ENCODE results near the gene RND1. TPM values are rescaled to one million over a fixed set of nuclear protein-coding genes. Genes with fewer than 3 reads are reported as not detected.

The RND1 gene
- 0.26 and 0.79 TPM in 2 replicates for total RNA-seq

DNA sequence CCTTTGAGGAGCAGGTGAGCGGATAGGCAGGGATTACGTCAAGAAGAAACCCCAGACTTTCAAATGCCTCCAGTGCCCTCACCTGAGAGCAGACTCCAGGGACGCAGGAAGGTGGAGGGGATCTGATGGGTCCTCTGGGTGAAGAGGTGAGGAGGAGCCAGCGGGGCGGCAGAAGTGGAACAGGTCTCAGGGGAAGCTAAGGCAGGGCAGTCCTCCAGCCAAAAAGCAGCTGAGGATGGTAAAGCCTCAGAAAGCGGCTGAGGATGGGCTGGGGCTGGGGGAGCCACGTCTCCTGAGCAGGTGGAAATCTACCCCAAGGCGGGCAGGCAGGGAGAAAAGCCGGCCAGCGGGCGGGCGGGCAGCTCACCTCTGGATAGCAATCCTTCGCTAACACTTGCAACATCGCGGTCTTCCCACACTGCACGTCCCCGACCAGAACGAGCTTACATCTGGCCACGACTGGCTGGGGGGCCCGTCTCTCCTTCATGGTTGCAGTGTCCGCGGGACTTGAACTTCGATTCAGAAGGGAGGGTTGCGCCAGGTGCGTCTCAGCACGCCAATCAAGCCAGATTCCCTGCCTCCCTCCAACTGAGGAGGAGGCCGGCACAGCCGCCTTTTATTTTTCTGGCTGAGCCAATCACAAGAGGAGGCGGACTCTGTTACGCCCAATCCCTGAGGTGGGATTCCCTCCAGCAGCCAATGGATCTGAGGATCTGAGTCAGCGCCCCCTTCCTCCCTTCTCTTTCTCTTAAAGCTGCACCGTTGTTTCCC, at the start of gene RND1:
Gene RND1 (minus strand): TSS at position 590 of the 771 bp plus-strand sequence. CDS start 103 bp downstream, at position 487.

DNA sequence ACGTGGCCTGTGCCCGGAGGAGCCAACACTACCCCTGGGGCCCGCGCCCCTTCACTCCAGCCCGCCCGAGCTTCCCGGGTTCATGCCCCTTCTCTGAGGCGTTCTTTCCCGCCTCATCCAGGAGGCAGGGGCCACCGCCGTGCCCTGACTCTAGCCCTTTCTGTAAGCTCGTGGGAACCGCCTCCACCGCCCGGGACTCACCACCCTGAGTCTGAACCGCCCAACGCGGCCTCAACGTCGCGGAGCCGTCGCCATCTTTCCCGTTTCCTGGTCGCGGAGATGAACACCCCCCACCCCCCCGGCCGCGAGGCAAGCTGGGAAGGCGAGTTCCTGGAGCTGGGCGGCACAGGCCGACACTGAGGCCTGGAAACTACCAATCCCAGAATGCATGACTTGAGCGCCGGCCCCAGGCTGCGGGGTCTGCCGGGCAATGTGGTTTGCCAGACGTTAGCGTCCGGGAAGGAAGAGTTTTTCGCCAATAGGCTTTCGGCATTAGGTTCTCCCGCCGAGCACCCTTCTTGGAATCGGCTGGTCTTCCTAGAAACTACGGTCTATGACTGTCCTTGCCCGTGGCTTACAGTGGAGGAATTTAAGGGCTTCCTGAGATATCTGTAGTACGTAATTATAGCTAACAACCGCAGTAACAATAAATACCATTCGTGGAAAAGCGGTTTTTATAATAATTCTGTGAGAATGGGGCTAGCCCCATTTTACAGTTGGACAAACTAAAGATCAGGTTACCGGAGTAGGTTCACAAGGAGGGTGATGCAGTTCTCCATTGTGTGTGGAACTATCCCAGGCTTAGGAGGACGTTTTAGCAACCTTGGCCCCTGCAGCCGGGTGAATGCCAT, 13.6 kb downstream of the RND1 start, which contains the start of gene DDX23:
Gene DDX23 (minus strand): TSS at position 281 of the 851 bp plus-strand sequence. CDS start 6,381 bp downstream, outside the sequence.

DNA sequence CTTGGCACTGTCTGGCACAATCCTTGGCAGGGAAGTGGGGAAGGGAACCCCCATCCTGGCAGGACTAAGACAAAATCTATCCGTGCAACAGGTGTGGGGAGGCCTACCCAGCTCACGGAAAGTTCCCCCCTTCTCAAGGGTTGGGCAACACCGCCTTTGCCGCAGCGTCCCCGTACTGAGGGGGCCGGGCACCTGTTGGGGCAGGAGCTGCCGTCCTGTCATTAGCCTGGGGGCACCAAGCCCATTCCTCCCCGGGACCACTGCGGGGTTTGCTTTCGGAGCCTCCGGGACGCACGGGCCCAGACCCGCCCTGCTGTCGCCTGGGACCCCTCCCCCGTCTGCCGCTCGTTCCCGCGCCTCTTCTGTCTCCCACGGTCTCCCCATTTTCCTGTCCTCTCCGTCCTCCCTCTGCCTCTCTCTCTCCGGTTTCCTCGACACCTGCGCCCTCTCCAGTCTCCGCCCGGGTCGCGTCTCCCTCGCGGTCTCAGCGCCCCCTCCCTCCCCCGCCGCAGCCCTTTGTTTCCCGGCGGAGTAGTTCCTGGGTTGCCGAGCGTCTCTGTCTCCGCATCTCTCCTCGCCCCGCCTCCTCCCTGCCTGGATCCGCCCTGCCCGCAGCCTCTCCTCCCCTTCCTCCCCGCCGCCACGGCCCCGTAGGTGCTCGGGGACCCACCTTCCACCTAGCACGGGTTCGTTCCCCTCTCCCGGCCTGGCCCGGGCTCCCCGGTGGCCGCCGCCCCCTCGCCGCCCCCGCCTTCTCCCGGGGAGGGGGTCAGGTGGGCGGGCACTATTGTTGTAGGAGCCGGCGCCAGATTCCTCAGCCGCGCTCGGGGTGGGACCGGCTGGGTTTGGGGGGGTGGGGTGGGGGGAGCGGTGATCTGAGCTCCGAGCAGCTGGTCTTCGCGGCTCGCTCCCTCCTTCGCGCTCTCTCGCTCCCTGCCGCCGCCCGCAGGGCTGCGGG, 47.5 kb downstream of the RND1 start, which contains the start of gene CACNB3:
Gene CACNB3 (plus strand): TSS at position 624 of the 958 bp plus-strand sequence. CDS start 434 bp downstream, outside the sequence.

Other genes starting within 250 kb of the RND1 start
- 31.8 and 44.7 TPM in 2 replicates for gene KANSL2, start 183.6 kb downstream of the RND1 start, total RNA-seq
- 13.4 and 16.1 TPM in 2 replicates for gene CCNT1, start 149.2 kb downstream of the RND1 start, total RNA-seq
- 44.8 and 56.3 TPM in 2 replicates for gene ADCY6, start 76.8 kb downstream of the RND1 start, total RNA-seq
- gene CACNB3, start 47.4 kb downstream of the RND1 start, total RNA-seq, result 22.4 and 43.2 TPM in 2 replicates
- 75.7 and 121 TPM in 2 replicates for gene DDX23, start 13.7 kb downstream of the RND1 start, total RNA-seq
- 14.4 and 15.8 TPM in 2 replicates for gene FKBP11, start 59.6 kb upstream of the RND1 start, total RNA-seq
- 26.3 and 28.9 TPM in 2 replicates for gene ARF3, start 91.6 kb upstream of the RND1 start, total RNA-seq
- gene WNT10B, start 105.9 kb upstream of the RND1 start, total RNA-seq, result under 0.01 and 0.34 TPM in 2 replicates
- gene WNT1, start 112.5 kb upstream of the RND1 start, total RNA-seq, result not detected in 2 replicates
- under 0.01 TPM in 2 replicates for gene DDN, start 133.5 kb upstream of the RND1 start, total RNA-seq
- 73.2 and 85.3 TPM in 2 replicates for gene PRKAG1, start 152.9 kb upstream of the RND1 start, total RNA-seq
- 17.5 and 26.1 TPM in 2 replicates for gene KMT2D, start 194.9 kb upstream of the RND1 start, total RNA-seq
- gene RHEBL1, start 204.1 kb upstream of the RND1 start, total RNA-seq, result under 0.01 TPM in 1 of 2 replicates, not detected in the other
- 0.17 TPM in 1 of 2 replicates, not detected in the other for gene DHH, start 228.9 kb upstream of the RND1 start, total RNA-seq
- gene LMBR1L, start 245.0 kb upstream of the RND1 start, total RNA-seq, result 60.2 and 61.0 TPM in 2 replicates

Measured in bronchial smooth muscle cell (primary cell).